GM12801 (cell line): ENCODE measurements around the gene CEP70.

Source experiments
- CTCF ChIP-seq: IDR thresholded peaks from one replicate; pipeline ENCODE4 v1.5.1; 2011; ENCODE audit warnings: control low read depth; ENCODE audit not compliant: insufficient read length; ENCODE audit errors: extremely low read depth

Gene CEP70

GRCh38 chr3:138445654-138446053 lies 148.4 kb downstream of the CEP70 start:
- no peak for TF ChIP-seq CTCF

DNA sequence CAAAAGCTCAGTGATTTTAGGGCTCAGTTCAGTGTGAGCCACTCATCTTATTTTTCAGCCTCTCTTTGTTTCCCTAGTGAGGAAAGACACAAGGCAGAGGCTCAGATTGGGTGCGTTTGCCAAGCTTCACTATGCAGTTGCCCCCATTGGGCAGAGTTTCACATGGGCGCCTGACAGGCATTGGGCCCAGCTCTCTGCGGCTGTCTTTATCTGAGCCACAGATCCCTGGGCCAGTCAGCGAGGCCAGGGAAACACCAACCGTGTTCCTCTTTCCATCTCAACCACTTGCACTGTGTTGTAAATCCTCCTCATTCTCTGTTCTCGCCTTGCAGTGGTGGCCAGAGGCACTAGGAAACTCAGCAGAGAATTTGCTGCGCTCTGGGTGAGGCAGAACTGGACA lies 148.8 kb downstream of the CEP70 start:
- TF ChIP-seq CTCF, result no peak
